ENCODE data around the gene TSHR. TPM values are rescaled to one million over a fixed set of nuclear protein-coding genes. Genes with fewer than 3 reads are reported as not detected.

The TSHR gene
- total and polyA plus RNA-seq, 7 donors: 0.47 to 0.60 TPM; not detected in 5

DNA sequence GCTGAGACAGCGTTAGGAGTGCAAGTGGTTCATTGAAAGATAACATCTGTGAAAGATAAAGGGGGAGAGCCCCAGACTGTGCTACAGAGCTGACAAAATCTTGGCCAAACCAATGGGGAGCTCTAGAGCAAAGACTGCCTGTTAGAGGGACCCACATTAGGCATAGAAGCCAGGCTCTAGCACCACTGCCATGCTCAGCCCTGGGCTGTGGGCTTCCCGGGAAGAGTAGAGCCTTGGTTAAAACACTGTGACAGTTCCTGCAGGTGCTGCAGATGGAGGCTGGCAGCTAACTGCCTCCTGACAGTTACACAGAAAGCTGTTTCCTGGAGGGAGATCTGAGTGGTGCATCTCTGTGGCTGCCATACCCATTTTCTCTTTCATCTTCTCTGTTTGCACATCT is 23.0 kb downstream of the TSHR start:
- TF ChIP-seq POLR2AphosphoS5 (IDR thresholded peaks at IDR 0.05) (no peak), EP300 (IDR thresholded peaks at IDR 0.05) (no peak), POLR2A (IDR thresholded peaks at IDR 0.05) (no peak)
- TF ChIP-seq, protein P1, sequence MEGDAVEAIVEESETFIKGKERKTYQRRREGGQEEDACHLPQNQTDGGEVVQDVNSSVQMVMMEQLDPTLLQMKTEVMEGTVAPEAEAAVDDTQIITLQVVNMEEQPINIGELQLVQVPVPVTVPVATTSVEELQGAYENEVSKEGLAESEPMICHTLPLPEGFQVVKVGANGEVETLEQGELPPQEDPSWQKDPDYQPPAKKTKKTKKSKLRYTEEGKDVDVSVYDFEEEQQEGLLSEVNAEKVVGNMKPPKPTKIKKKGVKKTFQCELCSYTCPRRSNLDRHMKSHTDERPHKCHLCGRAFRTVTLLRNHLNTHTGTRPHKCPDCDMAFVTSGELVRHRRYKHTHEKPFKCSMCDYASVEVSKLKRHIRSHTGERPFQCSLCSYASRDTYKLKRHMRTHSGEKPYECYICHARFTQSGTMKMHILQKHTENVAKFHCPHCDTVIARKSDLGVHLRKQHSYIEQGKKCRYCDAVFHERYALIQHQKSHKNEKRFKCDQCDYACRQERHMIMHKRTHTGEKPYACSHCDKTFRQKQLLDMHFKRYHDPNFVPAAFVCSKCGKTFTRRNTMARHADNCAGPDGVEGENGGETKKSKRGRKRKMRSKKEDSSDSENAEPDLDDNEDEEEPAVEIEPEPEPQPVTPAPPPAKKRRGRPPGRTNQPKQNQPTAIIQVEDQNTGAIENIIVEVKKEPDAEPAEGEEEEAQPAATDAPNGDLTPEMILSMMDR (IDR thresholded peaks at IDR 0.05): no peak
- Histone ChIP-seq H3K4me1 (peaks cover 0 to 26% (median 23%) of the 10 kb centered on the region in 4 donors), H3K27me3 (no peaks in the 10 kb centered on the region), H3K36me3 (no peaks in the 10 kb centered on the region), H3K27ac (no peak overlapping the region), H3K9me3 (no peaks in the 10 kb centered on the region), H3K4me3 (no peak overlapping the region)
- intact Hi-C loops (cut with DNase I): no loop called here
- DNase-seq: no peak
- 33 to 55% methylated on average over 2 of the region's 2 CpGs for WGBS, 2 donors

DNA sequence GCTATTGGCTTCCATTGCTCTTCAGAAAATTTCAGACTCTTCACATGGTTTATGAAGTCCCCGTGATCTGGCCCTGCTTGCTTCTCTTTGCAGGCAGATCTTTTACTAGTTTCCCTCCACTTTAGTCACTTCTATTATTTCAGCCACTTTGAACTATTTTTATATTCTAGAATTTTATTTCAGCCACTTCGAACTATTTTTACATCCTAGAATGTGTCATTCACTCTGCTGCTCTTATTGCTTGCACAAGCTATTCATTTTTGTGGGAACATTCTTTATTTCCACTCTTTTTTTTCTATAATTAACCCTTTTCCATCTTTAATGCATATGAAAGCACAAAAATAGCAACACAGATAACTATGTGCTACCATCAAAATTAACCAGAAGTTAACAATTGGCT is 24.5 kb downstream of the TSHR start:
- Histone ChIP-seq H3K9me3 (no peaks in the 10 kb centered on the region), H3K4me3 (no peak overlapping the region), H3K36me3 (no peaks in the 10 kb centered on the region), H3K27ac (no peak overlapping the region), H3K27me3 (no peaks in the 10 kb centered on the region), H3K4me1 (peaks cover 0 to 11% (median 8%) of the 10 kb centered on the region in 4 donors)
- 85 to 88% methylated on average over 2 of the region's 2 CpGs for WGBS, 2 donors
- intact Hi-C loops (cut with DNase I): no loop called here
- no peak for TF ChIP-seq POLR2A (IDR thresholded peaks at IDR 0.05)
- DNase-seq: no peak

DNA sequence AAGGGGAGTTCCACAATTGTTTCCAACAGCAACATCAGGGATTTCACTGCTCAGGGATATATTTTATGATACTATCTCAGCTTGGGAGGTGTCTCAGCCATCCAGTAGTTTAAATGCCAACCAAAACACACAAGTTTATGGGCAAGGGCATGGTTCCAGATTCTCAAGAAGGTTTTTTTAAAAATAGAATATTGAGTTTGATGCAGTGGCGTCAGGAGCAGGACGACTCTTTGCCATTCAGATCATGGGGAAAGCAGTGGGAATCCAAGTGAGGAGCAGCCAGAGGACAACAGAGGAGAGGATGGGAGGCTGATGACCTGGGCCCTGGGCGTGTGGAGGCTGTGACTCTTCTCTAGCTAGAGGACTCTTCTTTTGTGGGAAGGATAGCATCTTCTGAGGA is 25.7 kb downstream of the TSHR start:
- no peaks in the 10 kb centered on the region for H3K9me3 ChIP-seq
- H3K4me3 ChIP-seq: no peak overlapping the region
- intact Hi-C loops (cut with DNase I): no loop called here
- 18 to 62% methylated on average over 3 of the region's 3 CpGs for WGBS, 2 donors
- H3K27me3 ChIP-seq: no peaks in the 10 kb centered on the region
- TF ChIP-seq, protein P1 (IDR thresholded peaks at IDR 0.05): no peak
- TF ChIP-seq POLR2A (IDR thresholded peaks at IDR 0.05) (no peak), EP300 (IDR thresholded peaks at IDR 0.05) (no peak), POLR2AphosphoS5 (IDR thresholded peaks at IDR 0.05) (no peak)
- DNase-seq: no peak
- peaks cover 0 to 8% (median 2%) of the 10 kb centered on the region in 4 donors for H3K4me1 ChIP-seq
- H3K36me3 ChIP-seq: no peaks in the 10 kb centered on the region
- no peak overlapping the region for H3K27ac ChIP-seq

DNA sequence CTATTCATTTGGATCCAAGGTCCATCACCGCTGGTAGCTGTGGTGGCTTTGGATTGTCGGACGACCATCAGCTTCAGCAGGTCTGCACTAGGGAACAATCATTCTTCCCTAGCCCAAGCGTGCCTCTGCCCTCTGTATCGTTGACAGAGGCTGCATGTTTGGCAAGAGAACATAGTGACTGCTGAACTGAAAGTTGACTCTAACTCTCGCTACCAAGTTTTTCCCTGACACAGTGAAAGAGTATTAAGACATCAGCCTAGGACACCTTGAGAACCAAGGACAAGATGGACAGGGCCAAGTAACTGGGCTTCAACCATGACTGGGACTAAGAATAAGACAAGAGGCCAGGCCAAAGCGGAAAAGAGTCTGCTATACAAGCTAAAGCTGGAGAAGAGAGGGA is 26.3 kb downstream of the TSHR start:
- Histone ChIP-seq H3K4me1 (peaks cover 0 to 8% (median 2%) of the 10 kb centered on the region in 4 donors), H3K4me3 (no peak overlapping the region), H3K36me3 (no peaks in the 10 kb centered on the region), H3K27ac (no peak overlapping the region), H3K27me3 (no peaks in the 10 kb centered on the region), H3K9me3 (no peaks in the 10 kb centered on the region)
- intact Hi-C loops (cut with DNase I): no loop called here
- DNase-seq: no peak
- TF ChIP-seq POLR2AphosphoS5 (IDR thresholded peaks at IDR 0.05) (no peak), POLR2A (IDR thresholded peaks at IDR 0.05) (no peak), EP300 (IDR thresholded peaks at IDR 0.05) (no peak)
- TF ChIP-seq, protein P1 (IDR thresholded peaks at IDR 0.05): no peak
- WGBS, 2 donors: 64 to 92% methylated on average over 7 of the region's 7 CpGs

DNA sequence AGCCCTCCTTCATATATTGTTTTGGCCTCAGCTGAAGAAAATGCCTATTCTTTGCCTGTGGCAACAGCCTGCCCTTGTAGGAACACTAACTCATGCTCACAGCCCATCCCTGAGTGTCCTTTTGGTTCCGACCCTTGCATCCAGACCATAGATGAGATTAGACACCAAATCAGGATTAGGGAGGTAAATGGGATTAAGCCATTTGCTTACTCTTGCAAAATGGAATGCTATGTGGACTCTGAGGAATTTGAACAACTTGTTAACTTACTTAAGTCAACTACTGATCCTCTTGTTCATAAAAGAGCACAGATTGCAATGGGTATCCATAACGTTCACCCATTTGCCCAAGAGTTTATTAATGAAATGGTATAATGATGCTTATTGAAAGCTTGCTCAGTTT is 27.3 kb downstream of the TSHR start:
- intact Hi-C loops (cut with DNase I): no loop called here
- H3K4me1 ChIP-seq: peaks cover 0 to 8% (median 2%) of the 10 kb centered on the region in 4 donors

More for the DNA sequence above, 27.3 kb downstream of the TSHR start:
- 87 to 93% methylated on average over 2 of the region's 2 CpGs for WGBS, 2 donors
- H3K36me3 ChIP-seq: no peaks in the 10 kb centered on the region
- DNase-seq: no peak
- H3K27ac ChIP-seq: no peak overlapping the region
- no peak for TF ChIP-seq POLR2A (IDR thresholded peaks at IDR 0.05)
- no peak for TF ChIP-seq EP300 (IDR thresholded peaks at IDR 0.05)
- no peak for TF ChIP-seq POLR2AphosphoS5 (IDR thresholded peaks at IDR 0.05)
- TF ChIP-seq, protein P1 (IDR thresholded peaks at IDR 0.05): no peak
- H3K9me3 ChIP-seq: no peaks in the 10 kb centered on the region
- no peak overlapping the region for H3K4me3 ChIP-seq
- no peaks in the 10 kb centered on the region for H3K27me3 ChIP-seq

All from sigmoid colon (tissue), 7 donors.